ENCODE measurements around the gene SCGB1D1.

SCGB1D1 gene

DNA sequence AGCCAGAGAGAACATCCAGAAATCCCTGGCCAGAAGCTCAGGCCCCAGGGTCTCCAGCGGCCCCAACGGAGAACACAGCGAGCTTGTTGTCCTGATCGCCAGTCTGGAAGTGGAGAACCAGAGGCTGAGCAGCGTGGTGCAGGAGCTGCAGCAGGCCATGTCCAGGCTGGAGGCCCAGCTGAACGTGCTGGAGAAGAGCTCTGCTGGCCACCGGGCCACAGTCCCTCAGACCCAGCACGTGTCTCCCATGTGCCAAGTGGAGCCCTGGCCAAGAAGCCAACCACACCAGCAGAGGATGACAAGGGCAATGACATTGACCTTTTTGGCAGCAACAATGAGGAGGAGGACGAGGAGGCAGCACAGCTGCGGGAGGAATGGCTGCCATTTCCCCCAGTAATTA lies 20.6 kb upstream of the SCGB1D1 start:
- no peak overlapping the region for H3K4me3 ChIP-seq (ENCODE audit: low read length)
- DNase-seq (ENCODE audit: low read depth): no peak
- TF ChIP-seq, protein P1, sequence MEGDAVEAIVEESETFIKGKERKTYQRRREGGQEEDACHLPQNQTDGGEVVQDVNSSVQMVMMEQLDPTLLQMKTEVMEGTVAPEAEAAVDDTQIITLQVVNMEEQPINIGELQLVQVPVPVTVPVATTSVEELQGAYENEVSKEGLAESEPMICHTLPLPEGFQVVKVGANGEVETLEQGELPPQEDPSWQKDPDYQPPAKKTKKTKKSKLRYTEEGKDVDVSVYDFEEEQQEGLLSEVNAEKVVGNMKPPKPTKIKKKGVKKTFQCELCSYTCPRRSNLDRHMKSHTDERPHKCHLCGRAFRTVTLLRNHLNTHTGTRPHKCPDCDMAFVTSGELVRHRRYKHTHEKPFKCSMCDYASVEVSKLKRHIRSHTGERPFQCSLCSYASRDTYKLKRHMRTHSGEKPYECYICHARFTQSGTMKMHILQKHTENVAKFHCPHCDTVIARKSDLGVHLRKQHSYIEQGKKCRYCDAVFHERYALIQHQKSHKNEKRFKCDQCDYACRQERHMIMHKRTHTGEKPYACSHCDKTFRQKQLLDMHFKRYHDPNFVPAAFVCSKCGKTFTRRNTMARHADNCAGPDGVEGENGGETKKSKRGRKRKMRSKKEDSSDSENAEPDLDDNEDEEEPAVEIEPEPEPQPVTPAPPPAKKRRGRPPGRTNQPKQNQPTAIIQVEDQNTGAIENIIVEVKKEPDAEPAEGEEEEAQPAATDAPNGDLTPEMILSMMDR (conservative IDR thresholded peaks at IDR 0.05; ENCODE audit: low read length): no peak

DNA sequence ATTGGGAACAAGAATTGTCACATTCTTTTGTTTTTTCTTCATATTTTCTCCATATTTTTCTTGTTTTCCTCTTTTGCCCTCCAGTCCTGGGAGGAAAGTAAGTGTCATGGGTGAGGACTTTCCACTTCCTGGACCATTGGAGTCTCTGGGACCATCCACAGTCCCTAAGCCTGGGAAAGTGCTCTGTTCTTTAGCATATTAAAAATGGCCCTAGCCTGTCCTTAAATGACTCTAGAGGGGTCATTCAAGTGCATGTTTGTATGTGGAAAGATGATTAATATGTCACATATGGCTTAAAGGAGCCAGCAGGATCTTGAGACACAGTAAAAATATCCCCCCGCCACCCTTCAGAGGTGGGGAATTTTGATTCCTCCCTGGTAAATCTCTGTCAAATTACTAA lies 20.1 kb upstream of the SCGB1D1 start:
- no peak for DNase-seq (ENCODE audit: low read depth)
- TF ChIP-seq, protein P1 (conservative IDR thresholded peaks at IDR 0.05; ENCODE audit: low read length): no peak
- H3K4me3 ChIP-seq (ENCODE audit: low read length): no peak overlapping the region

DNA sequence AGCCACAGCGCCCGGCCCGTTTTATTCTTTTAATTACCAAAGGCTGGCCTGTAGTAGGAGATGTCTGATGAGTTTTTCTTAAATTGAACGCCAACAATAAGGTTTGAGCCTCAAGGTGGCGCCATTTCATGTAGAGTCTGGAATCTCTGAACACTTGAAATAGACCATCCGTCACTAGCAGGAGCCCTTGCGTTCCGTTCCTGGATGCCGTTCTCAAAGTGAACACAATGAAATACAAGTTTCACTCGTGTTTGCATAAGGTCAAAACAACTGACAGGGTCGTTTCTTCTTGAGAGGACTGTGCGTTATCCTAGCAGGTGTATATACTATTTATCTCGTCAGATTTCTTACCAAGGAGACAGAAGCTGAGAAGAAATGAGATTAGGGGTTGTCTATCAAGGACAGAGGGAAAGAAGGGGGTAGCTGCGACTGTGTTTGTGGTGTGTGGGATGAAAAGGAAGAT lies 18.7 kb upstream of the SCGB1D1 start:
- DNase-seq (ENCODE audit: low read depth): peak; percentile 59
- TF ChIP-seq, protein P1 (conservative IDR thresholded peaks at IDR 0.05; ENCODE audit: low read length): peak; percentile 63
- no peak overlapping the region for H3K4me3 ChIP-seq (ENCODE audit: low read length)

DNA sequence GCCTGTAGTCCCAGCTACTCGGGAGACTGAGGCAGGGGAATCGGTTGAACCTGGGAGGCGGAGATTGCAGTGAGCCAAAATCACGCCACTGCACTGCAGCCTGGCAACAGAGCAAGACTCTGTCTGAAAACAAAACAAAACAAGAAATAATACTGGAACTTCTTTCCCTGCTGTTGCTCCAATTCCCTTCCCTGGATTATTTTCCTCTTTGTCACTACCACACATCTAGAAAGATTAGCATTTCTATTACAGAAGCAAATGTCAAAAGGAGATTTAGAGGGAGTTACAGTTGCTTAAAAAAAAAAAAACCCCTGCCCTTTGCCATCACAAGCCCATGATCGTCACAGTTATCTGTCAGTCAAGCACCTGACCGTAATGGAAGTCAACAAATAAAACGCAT lies 17.7 kb upstream of the SCGB1D1 start:
- DNase-seq (ENCODE audit: low read depth): no peak
- TF ChIP-seq, protein P1 (conservative IDR thresholded peaks at IDR 0.05; ENCODE audit: low read length): no peak
- H3K4me3 ChIP-seq (ENCODE audit: low read length): no peak overlapping the region

DNA sequence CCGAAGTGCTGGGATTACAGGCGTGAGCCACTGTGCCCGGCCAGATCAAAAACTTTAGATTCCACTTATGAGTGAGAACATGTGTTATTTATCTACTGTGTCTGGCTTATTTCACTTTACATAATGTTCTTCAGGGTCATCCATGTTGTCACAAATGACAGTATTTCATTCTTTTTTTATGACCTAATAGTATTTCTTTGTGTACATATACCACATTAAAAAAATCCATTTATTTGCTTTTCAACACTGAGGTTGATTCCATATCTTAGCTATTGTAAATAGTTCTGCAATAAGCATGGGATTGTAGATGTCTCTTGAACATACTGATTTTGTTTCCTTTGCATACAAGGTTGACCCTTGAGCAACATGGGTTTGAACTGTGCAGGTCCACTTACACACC lies 13.2 kb upstream of the SCGB1D1 start:
- no peak overlapping the region for H3K4me3 ChIP-seq (ENCODE audit: low read length)
- TF ChIP-seq, protein P1 (conservative IDR thresholded peaks at IDR 0.05; ENCODE audit: low read length): no peak
- no peak for DNase-seq (ENCODE audit: low read depth)

DNA sequence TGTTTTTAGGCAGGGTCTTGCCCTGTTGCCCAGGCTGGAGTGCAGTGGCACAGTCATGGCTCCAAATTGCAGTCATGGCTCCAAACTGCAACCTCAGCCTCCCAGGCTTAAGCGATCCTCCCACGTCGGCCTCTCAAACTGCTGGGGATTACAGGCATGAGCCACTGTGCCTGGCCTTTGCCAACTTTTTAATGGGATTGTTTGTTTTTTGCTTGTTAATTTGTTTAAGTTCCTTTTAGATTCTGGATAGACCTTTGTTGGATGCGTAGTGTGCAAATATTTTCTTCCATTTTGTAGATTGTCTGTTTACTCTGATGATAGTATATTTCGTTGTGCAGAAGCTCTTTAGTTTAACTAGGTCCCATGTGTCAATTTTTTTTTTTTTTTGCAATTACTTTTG lies 10.0 kb upstream of the SCGB1D1 start:
- DNase-seq (ENCODE audit: low read depth): no peak
- TF ChIP-seq, protein P1 (conservative IDR thresholded peaks at IDR 0.05; ENCODE audit: low read length): no peak
- no peak overlapping the region for H3K4me3 ChIP-seq (ENCODE audit: low read length)

DNA sequence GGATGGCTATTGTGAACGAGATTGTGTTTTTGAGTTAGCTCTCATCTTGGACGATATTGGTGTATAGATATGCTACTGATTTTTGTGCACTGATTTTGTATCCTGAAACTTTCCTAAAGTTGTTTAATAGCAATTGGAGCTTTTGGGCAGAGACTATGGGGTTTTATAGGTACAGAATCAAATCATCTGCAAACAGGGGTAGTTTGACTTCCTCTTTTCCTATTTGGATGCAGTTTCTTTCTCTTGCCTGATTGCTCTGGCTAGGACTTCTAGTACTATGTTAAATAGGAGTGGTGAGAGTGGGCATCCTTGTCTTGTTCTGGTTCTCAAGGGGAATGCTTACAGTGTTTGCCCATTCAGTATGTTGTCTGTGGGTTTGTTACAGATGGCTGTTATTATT lies 8.9 kb upstream of the SCGB1D1 start:
- no peak overlapping the region for H3K4me3 ChIP-seq (ENCODE audit: low read length)
- TF ChIP-seq, protein P1 (conservative IDR thresholded peaks at IDR 0.05; ENCODE audit: low read length): no peak
- no peak for DNase-seq (ENCODE audit: low read depth)

Data from AG10803 (cell line).